Body of pancreas (tissue), 4 donors: ENCODE data around the gene RAD51B.

ENCODE experiments used
- CTCF ChIP-seq, 7 experiments: fragments of 450-650 bp in 4 of 7; fragments of 200-600 bp in 3 of 7; sonication (generic) in 3 of 7; IDR thresholded peaks; one replicate each; pipeline ENCODE4 v1.5.1; 2016 to 2019; ENCODE audit warnings: antibody characterized with exemption in 7 of 7
- POLR2A ChIP-seq, 3 donors: fragments of 450-650 bp; IDR thresholded peaks; one replicate each; pipeline ENCODE4 v1.6.1; 2016; ENCODE audit warnings: antibody characterized with exemption in 3 of 3, mild to moderate bottlenecking in 2 of 3

- no peak for TF ChIP-seq CTCF (IDR thresholded peaks at IDR 0.05)
- TF ChIP-seq POLR2A (IDR thresholded peaks at IDR 0.05): no peak
These were observed 142.7 kb downstream of the RAD51B start for GRCh38 chr14:67962215-67962644.
